Measurements from ENCODE around the gene CCR3. TPM values are rescaled to one million over a fixed set of nuclear protein-coding genes. Genes with fewer than 3 reads are reported as not detected.
"Not testable (repeated sequence)": the region's sequence is repeated elsewhere in the genome, so short reads cannot be mapped to it uniquely, and the experiment has no call there.

The CCR3 gene
- polyA plus RNA-seq = under 1 TPM in 1 of 3 donors, not detected in 2; 0.39 TPM

- DNase-seq = no peak
- peak within 1 kb of the TSS in 1 of 6 donors; percentile 41 for H3K27ac Mint-ChIP-seq
These were observed at the start of gene CCR3 for GRCh38 chr3:46242120-46242519. Gene CCR3, plus strand, starts transcription at chr3:46242460. Its CDS starts 22,699 bp downstream, at chr3:46265159.

GRCh38 chr3:46192939-46193338, 49.3 kb upstream of the CCR3 start:
- no peak overlapping the region for H3K27ac Mint-ChIP-seq
- peaks cover 3 to 8% (median 8%) of the 10 kb centered on the region in 3 donors for H3K27me3 Mint-ChIP-seq (ENCODE audit: low read depth in 3 of 3)
- DNase-seq = no peak
- H3K9me3 Mint-ChIP-seq = peaks cover 0 to 16% (median 9%) of the 10 kb centered on the region in 6 donors
- peaks cover 5% of the 10 kb centered on the region in 2 donors for H3K4me1 Mint-ChIP-seq
- no peak overlapping the region for H3K4me3 Mint-ChIP-seq
- peaks cover 3 to 16% (median 6%) of the 10 kb centered on the region in 3 donors for H3K36me3 Mint-ChIP-seq

More at GRCh38 chr3:46242120-46242519, at the start of gene CCR3:
- H3K9me3 Mint-ChIP-seq = peaks cover 0 to 2% (median 0%) of the 10 kb centered on the region in 6 donors
- H3K4me1 Mint-ChIP-seq = peaks cover 14 to 21% of the 10 kb centered on the region in 2 donors
- H3K27me3 Mint-ChIP-seq (ENCODE audit: low read depth in 3 of 3) = no peaks in the 10 kb centered on the region
- no peaks in the 10 kb centered on the region for H3K36me3 Mint-ChIP-seq
- H3K4me3 Mint-ChIP-seq = no peak within 1 kb of the TSS

DNA sequence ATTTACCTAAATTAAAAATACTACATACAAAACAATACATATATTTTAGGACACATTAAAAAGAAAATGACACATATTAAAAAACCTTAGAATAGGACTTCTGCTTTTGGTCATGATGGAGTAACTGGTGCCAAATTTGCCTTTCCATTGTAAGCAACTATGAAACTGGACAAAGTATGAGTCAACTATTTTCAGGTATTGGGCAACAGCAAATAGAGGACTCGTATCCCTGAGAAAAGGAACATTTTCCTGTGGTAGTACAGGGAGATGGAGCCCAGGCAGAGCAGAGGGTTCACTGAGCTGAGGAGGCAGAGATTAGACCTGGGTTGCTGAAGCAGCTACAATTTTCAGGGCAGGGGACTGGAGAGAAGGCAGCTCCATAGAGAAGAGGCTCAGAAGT, 48.8 kb upstream of the CCR3 start:
- DNase-seq = no peak
- Mint-ChIP-seq H3K27ac (no peak overlapping the region), H3K27me3 (ENCODE audit: low read depth in 3 of 3) (peaks cover 2 to 8% (median 6%) of the 10 kb centered on the region in 3 donors), H3K4me3 (no peak overlapping the region), H3K4me1 (no peaks in the 10 kb centered on the region), H3K36me3 (peaks cover 4 to 21% (median 6%) of the 10 kb centered on the region in 3 donors), H3K9me3 (peaks cover 0 to 16% (median 9%) of the 10 kb centered on the region in 6 donors)

GRCh38 chr3:46194868-46195553, 47.2 kb upstream of the CCR3 start:
- Mint-ChIP-seq H3K27ac (no peak overlapping the region), H3K4me1 (peaks cover 0 to 2% of the 10 kb centered on the region in 2 donors), H3K9me3 (peaks cover 0 to 16% (median 9%) of the 10 kb centered on the region in 6 donors), H3K27me3 (ENCODE audit: low read depth in 3 of 3) (peaks cover 2 to 8% (median 6%) of the 10 kb centered on the region in 3 donors), H3K4me3 (no peak overlapping the region), H3K36me3 (peaks cover 6 to 28% (median 8%) of the 10 kb centered on the region in 3 donors)
- DNase-seq = no peak

DNA sequence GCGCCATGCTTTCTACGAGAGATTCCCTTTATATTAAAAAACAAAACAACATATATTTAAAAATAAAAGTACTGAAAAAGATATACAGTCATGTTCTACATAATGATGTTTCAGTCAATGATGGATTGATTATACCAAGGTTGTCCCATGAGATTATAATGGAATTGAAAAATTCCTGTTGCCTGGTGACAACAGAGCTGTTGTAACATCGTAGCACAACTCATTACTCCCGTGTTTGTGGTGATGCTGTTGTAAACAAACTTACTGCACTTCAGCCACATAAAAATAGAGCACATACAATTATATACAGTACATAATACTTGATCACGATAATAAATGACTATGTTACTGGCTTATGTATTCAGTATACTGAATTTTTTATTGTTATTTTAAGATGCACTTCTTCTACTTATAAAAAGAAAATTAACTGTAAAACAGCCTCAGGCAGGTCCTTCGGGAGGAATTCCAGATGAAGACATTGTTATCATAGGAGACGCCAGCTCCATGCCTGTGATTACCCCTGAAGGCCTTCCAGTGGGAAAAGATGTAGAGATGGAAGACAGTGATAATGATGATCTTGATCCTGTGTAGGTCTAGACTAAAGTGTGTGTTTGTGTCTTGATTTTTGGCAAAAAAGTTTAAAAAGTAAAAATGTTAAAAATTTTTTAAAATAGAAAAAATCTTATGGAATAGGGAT, 45.9 kb upstream of the CCR3 start:
- no peak overlapping the region for H3K4me3 Mint-ChIP-seq
- peaks cover 9 to 32% (median 11%) of the 10 kb centered on the region in 3 donors for H3K36me3 Mint-ChIP-seq

GRCh38 chr3:46200211-46200610, 42.0 kb upstream of the CCR3 start:
- Mint-ChIP-seq H3K4me3 (no peak overlapping the region), H3K9me3 (peaks cover 0 to 2% (median 0%) of the 10 kb centered on the region in 6 donors), H3K36me3 (peaks cover 24 to 38% (median 32%) of the 10 kb centered on the region in 3 donors), H3K4me1 (peaks cover 8 to 42% of the 10 kb centered on the region in 2 donors), H3K27me3 (ENCODE audit: low read depth in 3 of 3) (no peaks in the 10 kb centered on the region), H3K27ac (peak overlapping the region; percentile 13 to 61 (median 53))
- no peak for DNase-seq

More for the DNA sequence above, 45.9 kb upstream of the CCR3 start:
- Mint-ChIP-seq H3K27ac (no peak overlapping the region), H3K4me1 (peaks cover 0 to 10% of the 10 kb centered on the region in 2 donors), H3K27me3 (ENCODE audit: low read depth in 3 of 3) (peaks cover 2 to 7% (median 3%) of the 10 kb centered on the region in 3 donors), H3K9me3 (peaks cover 0 to 16% (median 9%) of the 10 kb centered on the region in 6 donors)
- DNase-seq = no peak

GRCh38 chr3:46200790-46201189, 41.5 kb upstream of the CCR3 start:
- Mint-ChIP-seq H3K36me3 (peaks cover 22 to 38% (median 32%) of the 10 kb centered on the region in 3 donors), H3K4me3 (no peak overlapping the region), H3K27me3 (ENCODE audit: low read depth in 3 of 3) (no peaks in the 10 kb centered on the region), H3K27ac (peak overlapping the region in 4 of 6 donors; percentile 15 to 76 (median 36)), H3K4me1 (peaks cover 14 to 48% of the 10 kb centered on the region in 2 donors), H3K9me3 (peaks cover 0 to 2% (median 0%) of the 10 kb centered on the region in 6 donors)
- DNase-seq = no peak

DNA sequence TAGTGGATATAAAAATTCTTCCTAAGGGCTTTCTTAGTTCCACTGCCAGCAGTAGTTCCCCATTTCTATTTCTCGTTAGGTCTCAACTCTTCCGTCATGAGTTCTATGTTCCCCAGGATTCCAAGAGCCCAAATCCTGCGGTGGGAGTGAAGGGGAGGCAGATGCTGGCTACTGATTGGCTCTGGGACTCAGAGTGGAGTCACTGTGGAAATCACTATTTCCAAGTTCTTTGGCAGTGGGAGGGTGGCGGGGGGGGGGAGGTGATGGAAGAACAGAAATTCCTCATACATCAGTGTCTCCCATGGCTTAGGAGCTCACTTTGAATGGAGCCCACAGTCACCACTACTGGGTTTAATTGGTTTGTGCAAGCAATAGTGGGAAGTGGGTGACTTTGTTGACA, 39.7 kb upstream of the CCR3 start:
- peak overlapping the region in 2 of 6 donors; percentile 24 to 72 for H3K27ac Mint-ChIP-seq
- peaks cover 22 to 36% (median 35%) of the 10 kb centered on the region in 3 donors for H3K36me3 Mint-ChIP-seq
- H3K4me3 Mint-ChIP-seq = peak overlapping the region in 1 of 5 donors; percentile 46
- H3K9me3 Mint-ChIP-seq = peaks cover 0 to under 1% (median 0%) of the 10 kb centered on the region in 6 donors
- no peaks in the 10 kb centered on the region for H3K27me3 Mint-ChIP-seq (ENCODE audit: low read depth in 3 of 3)
- DNase-seq = no peak
- peaks cover 32 to 65% of the 10 kb centered on the region in 2 donors for H3K4me1 Mint-ChIP-seq

DNA sequence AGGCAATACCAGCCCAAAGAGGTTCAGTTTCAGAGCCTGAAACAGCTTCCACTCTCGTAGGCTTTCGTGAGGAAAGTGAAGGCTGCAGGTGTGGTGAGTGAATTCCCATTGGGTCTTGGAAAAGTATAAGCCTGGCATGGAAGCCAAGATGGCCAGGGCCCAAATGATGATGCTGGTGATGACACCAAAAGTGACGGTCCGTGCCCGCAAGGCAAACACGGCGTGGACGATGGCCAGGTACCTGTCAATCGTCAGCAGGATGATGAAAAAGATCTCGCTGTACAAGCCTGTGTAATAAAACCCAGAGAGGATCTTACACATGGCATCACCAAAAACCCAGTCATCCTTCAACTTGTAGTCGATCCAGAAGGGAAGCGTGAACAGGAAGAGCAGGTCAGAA, 38.6 kb upstream of the CCR3 start:
- H3K9me3 Mint-ChIP-seq = no peaks in the 10 kb centered on the region
- DNase-seq = no peak
- H3K27me3 Mint-ChIP-seq (ENCODE audit: low read depth in 3 of 3) = no peaks in the 10 kb centered on the region
- H3K27ac Mint-ChIP-seq = peak overlapping the region in 1 of 6 donors; percentile 57
- H3K4me1 Mint-ChIP-seq = peaks cover 43 to 77% of the 10 kb centered on the region in 2 donors
- H3K36me3 Mint-ChIP-seq = peaks cover 22 to 33% (median 26%) of the 10 kb centered on the region in 3 donors
- H3K4me3 Mint-ChIP-seq = peak overlapping the region in 2 of 5 donors; percentile 22 to 34

DNA sequence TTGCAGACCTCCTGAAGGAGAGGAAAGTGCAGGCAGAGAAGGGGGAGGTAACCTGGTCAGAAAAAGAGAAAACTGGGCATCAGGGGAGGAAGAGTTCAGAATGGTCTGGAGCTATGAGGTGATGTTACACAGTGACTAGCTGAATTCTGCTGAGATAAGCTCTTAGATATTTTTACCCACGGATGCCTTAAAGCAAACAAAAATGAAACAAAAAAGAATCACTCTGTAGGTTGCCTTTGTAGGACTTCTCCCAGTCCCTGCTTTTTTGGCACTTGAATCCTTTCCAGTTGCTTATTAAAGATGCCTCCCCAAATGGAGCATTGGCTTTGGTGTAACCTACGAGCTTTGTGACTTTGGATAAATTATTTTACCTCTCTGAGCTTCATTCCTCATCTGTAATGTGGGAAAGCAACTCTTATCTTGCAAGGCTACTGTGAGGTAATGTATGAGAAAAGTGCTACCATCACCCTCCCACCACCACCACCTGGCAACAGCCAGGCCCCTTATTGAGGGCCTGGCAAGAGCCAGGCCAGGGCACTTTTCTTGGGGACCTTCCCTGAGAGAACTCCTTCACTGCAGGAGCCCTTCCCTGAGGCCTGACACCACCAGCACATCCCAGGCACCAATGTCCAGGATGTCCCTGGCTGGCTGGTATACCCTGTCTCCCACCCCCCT, 36.8 kb upstream of the CCR3 start:
- H3K4me1 Mint-ChIP-seq = peaks cover 51 to 79% of the 10 kb centered on the region in 2 donors
- H3K36me3 Mint-ChIP-seq = peaks cover 20 to 28% (median 22%) of the 10 kb centered on the region in 3 donors
- H3K9me3 Mint-ChIP-seq = no peaks in the 10 kb centered on the region
- H3K4me3 Mint-ChIP-seq = peak overlapping the region; percentile 85 to 94 (median 89)
- no peaks in the 10 kb centered on the region for H3K27me3 Mint-ChIP-seq (ENCODE audit: low read depth in 3 of 3)
- H3K27ac Mint-ChIP-seq = peak overlapping the region; percentile 53 to 93 (median 72)
- DNase-seq = no peak

DNA sequence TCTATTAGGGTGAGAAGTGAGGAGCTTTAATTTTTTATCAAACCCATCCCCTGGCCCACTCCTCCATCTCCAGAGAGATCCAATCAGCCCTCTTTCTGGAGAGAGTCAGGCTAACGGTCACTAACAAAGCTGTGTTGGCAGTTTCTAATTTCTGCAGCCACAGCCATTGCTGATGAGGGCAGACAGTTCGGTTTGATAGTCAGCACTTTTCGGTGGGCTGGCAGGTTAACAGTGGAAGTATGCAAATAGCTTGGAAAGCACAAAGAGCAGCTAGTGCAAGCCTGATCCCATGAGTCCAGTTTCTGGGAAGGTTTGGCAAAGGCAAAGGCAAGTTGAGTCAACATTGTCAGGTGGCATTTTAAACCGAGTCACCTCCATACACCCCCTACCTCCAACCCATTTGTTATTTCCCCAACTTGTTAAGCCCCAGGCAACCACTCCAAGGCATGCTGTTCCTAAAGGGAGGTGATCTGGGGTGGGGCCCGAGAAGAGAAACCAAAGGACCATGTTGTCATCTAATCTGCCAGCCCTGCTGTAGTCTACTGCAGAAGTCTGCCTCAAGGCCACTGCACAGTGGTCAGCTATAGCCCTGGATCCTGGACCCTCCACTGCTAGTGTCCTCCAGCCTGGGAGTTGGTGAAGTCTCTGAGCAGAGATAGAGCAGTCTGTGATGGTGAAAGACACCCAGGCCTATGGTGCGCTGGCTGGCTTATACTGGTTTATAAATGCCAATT, 35.8 kb upstream of the CCR3 start:
- peaks cover 17 to 28% (median 19%) of the 10 kb centered on the region in 3 donors for H3K36me3 Mint-ChIP-seq
- H3K27me3 Mint-ChIP-seq (ENCODE audit: low read depth in 3 of 3) = peaks cover 0 to 1% (median 0%) of the 10 kb centered on the region in 3 donors
- no peaks in the 10 kb centered on the region for H3K9me3 Mint-ChIP-seq
- peaks cover 51 to 75% of the 10 kb centered on the region in 2 donors for H3K4me1 Mint-ChIP-seq
- peak overlapping the region; percentile 22 to 93 (median 86) for H3K27ac Mint-ChIP-seq
- DNase-seq = no peak
- H3K4me3 Mint-ChIP-seq = peak overlapping the region; percentile 85 to 94 (median 89)

DNA sequence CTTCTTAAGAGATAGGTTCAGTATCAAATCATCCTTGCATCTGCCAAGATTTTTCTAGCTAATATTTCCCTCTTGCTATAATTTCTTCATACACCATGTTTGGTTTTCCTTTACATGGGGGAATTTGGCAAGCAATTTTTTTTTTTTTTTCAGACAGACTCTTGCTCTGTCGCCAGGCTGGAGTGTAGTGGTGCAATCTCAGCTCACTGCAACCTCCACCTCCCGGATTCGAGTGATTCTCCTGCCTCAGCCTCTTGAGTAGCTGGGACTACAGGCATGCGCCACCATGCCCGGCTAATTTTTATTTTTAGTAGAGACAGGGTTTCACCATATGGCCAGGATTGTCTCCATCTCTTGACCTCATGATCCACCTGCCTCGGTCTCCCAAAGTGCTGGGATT, 34.7 kb upstream of the CCR3 start:
- not testable (repeated sequence) for H3K9me3 Mint-ChIP-seq; DNase-seq; H3K27me3 Mint-ChIP-seq (ENCODE audit: low read depth in 3 of 3)
- H3K36me3 Mint-ChIP-seq = peaks cover 11 to 20% (median 12%) of the 10 kb centered on the region in 3 donors
- H3K4me3 Mint-ChIP-seq = peak overlapping the region; percentile 85 to 94 (median 89)
- peaks cover 51 to 69% of the 10 kb centered on the region in 2 donors for H3K4me1 Mint-ChIP-seq
- peak overlapping the region; percentile 85 to 93 (median 91) for H3K27ac Mint-ChIP-seq
